ENCODE measurements around the gene PHLDA2. TPM values are rescaled to one million over a fixed set of nuclear protein-coding genes. Genes with fewer than 3 reads are reported as not detected.
A peak's percentile ranks its signal among the peaks of the same experiment; 100 is the strongest.

PHLDA2 gene
- total and polyA plus RNA-seq, 2 donors (not counting 1 experiment from before 2014, with no cell fraction given) = 1.4 TPM; not detected in 1

DNA sequence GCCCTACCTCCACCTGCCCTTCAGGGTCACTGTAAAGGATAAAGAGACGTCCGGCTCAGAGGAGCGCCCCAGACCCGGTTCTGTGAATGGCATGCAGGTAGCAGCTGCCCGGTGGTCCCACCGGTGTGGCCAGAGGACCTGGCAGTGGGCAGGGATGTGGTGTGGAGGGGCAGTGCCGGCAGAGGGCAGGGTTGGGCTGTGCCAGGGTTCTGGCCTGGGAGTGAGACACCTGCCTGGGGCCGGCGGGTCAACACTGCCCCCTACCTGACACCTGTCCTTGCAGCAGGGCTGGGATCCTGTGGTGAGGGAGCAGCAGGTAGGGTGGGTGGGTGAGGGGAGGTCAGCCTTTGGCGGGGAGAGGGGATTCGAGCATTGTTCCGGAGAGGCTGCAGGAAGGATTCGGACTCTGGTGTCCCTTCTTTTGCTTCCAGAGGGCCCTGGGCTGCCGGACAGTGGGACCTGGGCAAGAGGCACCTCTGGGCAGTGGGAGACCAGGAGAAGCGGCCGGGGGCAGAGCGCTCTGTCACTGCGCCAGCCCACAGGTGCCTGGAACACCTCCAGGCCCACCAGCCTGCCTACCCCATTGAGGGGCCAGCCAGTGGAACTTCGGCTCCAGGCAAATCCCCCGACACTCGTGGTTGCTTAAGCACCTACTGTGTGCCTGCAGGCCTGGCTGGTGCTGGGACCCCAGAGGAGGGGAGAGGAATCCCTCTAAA is 1.6 kb upstream of the PHLDA2 start:
- Mint-ChIP-seq H3K9me3 (ENCODE audit: insufficient read depth) (no peaks in the 10 kb centered on the region), H3K27ac (no peak overlapping the region), H3K27me3 (peaks cover 28% of the 10 kb centered on the region), H3K4me3 (peak overlapping the region; percentile 88), H3K4me1 (peaks cover 16% of the 10 kb centered on the region)
- intact Hi-C loops (cut with micrococcal nuclease) = loop anchor here (1.0 to 2.0 kb wide), 3 partner anchors 43 to 399 kb away; no protein-coding TSS in a partner anchor
- H3K9ac ChIP-seq (ENCODE audit: low read length) = peak overlapping the region; percentile 59
- H4K20me1 ChIP-seq (ENCODE audit: control insufficient read depth, insufficient read depth, low read length, poor library complexity, severe bottlenecking) = peaks cover 5% of the 10 kb centered on the region
- H3K36me3 ChIP-seq (replicated peaks in 1 of 2; ENCODE audit: control extremely low read depth in 1 of 2, control insufficient read depth in 1 of 2, extremely low read depth in 1 of 2, insufficient read depth in 2 of 2, low read length in 1 of 2) = no peaks in the 10 kb centered on the region
- H3K27ac ChIP-seq (ENCODE audit: low read length in 2 of 2) = no peak overlapping the region
- peak overlapping the region; percentile 18 for H2AFZ ChIP-seq (ENCODE audit: insufficient read depth, low read depth, low read length, poor library complexity, severe bottlenecking)
- TF ChIP-seq, protein P1, sequence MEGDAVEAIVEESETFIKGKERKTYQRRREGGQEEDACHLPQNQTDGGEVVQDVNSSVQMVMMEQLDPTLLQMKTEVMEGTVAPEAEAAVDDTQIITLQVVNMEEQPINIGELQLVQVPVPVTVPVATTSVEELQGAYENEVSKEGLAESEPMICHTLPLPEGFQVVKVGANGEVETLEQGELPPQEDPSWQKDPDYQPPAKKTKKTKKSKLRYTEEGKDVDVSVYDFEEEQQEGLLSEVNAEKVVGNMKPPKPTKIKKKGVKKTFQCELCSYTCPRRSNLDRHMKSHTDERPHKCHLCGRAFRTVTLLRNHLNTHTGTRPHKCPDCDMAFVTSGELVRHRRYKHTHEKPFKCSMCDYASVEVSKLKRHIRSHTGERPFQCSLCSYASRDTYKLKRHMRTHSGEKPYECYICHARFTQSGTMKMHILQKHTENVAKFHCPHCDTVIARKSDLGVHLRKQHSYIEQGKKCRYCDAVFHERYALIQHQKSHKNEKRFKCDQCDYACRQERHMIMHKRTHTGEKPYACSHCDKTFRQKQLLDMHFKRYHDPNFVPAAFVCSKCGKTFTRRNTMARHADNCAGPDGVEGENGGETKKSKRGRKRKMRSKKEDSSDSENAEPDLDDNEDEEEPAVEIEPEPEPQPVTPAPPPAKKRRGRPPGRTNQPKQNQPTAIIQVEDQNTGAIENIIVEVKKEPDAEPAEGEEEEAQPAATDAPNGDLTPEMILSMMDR (IDR thresholded peaks at IDR 0.05) = peak; percentile 41
- TF ChIP-seq EZH2 (IDR thresholded peaks at IDR 0.05; ENCODE audit: borderline replicate concordance, insufficient read depth, low read depth, low read length, poor library complexity, severe bottlenecking) = no peak
- H3K79me2 ChIP-seq (ENCODE audit: control insufficient read depth, insufficient read depth, low read length) = no peaks in the 10 kb centered on the region
- WGBS (ENCODE audit: insufficient coverage) = 53% methylated on average over 21 of the region's 21 CpGs
- ATAC-seq (ENCODE audit: low read depth) = peak; percentile 53
- peak; percentile 58 for DNase-seq
- peaks cover 28% of the 10 kb centered on the region in 2 donors for H3K4me1 ChIP-seq (ENCODE audit: control insufficient read depth in 2 of 2, insufficient read depth in 2 of 2, low read length in 2 of 2)
- H3K4me3 ChIP-seq (ENCODE audit: control extremely low read depth in 1 of 5, extremely low read depth in 1 of 5, insufficient read depth in 1 of 5, low read depth in 2 of 5, low read length in 4 of 5) = peak overlapping the region in 4 of 5 experiments; percentile 35 to 65 (median 52)
- H3K4me2 ChIP-seq (replicated peaks; ENCODE audit: low read depth, low read length, poor library complexity, severe bottlenecking) = peak overlapping the region; percentile 94
- H3K27me3 ChIP-seq (replicated peaks in 1 of 4; ENCODE audit: control extremely low read depth in 1 of 4, control insufficient read depth in 3 of 4, insufficient read depth in 4 of 4, low read length in 3 of 4) = peaks cover 0 to 61% (median 17%) of the 10 kb centered on the region in 4 experiments
- H3K9me3 ChIP-seq (ENCODE audit: control extremely low read depth in 1 of 3, control insufficient read depth in 2 of 3, insufficient read depth in 1 of 3, low read length in 2 of 3) = peaks cover 0 to 6% (median 0%) of the 10 kb centered on the region in 3 donors
- ChIA-PET POLR2A (no interaction called here), CTCF (interaction anchor here (0.7 to 3.1 kb wide), 10 partner anchors 10 to 400 kb away, joined by 3 to 28 read pairs (median 5); no protein-coding TSS in a partner anchor)

All from B cell (primary cell).